B cell (primary cell): ENCODE measurements around the gene PIK3R3. TPM values are rescaled to one million over a fixed set of nuclear protein-coding genes. Genes with fewer than 3 reads are reported as not detected.

Experiments
- ATAC-seq: fragments of 200-7000 bp; cut with Tn5 transposase; one replicate; pipeline ENCODE4 v1.10.0; 2021; ENCODE audit warnings: low read depth, mild to moderate bottlenecking, moderate number of reproducible peaks, moderate library complexity
- CTCF ChIA-PET: fragments of 350-600 bp; sonication (Branson Sonifier 250); formaldehyde crosslinking; loops from one replicate; lab custom pipeline; 2021; ENCODE audit warnings: antibody characterized with exemption, inconsistent platforms; lab: Charles Lee
- POLR2A ChIA-PET: fragments of 350-600 bp; sonication (Branson Sonifier 250); formaldehyde crosslinking; loops from one replicate; lab custom pipeline; 2021; ENCODE audit warnings: antibody characterized with exemption; lab: Charles Lee
- DNase-seq: peaks from one replicate; pipeline ENCODE4 v3.0.0; 2013
- H2AFZ ChIP-seq: 2 replicates; pipeline ENCODE4 v1.6.1; 2012; ENCODE audit warnings: mild to moderate bottlenecking, low read depth, low read length; ENCODE audit not compliant: insufficient read depth, poor library complexity, severe bottlenecking
- H3K27ac ChIP-seq, 2 donors: 1 replicate in 1 of 2; 2 replicates in 1 of 2; pipeline ENCODE4 v1.5.1; 2012 to 2013; ENCODE audit warnings: low read length in 2 of 2, mild to moderate bottlenecking in 2 of 2, moderate library complexity in 1 of 2
- H3K27me3 ChIP-seq, 4 experiments: fragments of 200-600 bp in 1 of 4; sonication (generic) in 1 of 4; replicated peaks in 1 of 4; 1 replicate in 2 of 4; 2 replicates in 2 of 4; pipeline versions ENCODE4 v1.6.1 to v1.7.0; 2013 to 2016; ENCODE audit warnings: low read length in 3 of 4, mild to moderate bottlenecking in 2 of 4, mixed read lengths in 1 of 4, moderate library complexity in 1 of 4; ENCODE audit not compliant: insufficient read depth in 4 of 4, control insufficient read depth in 3 of 4; ENCODE audit errors: control extremely low read depth in 1 of 4
- H3K36me3 ChIP-seq, 2 experiments: replicated peaks in 1 of 2; 1 replicate in 1 of 2; 2 replicates in 1 of 2; pipeline versions ENCODE4 v1.6.1 to v1.7.1; 2013; ENCODE audit warnings: low read length in 1 of 2; ENCODE audit not compliant: insufficient read depth in 2 of 2, control insufficient read depth in 1 of 2; ENCODE audit errors: control extremely low read depth in 1 of 2, extremely low read depth in 1 of 2
- H3K4me1 ChIP-seq, 2 donors: fragments of 200-600 bp in 1 of 2; sonication (generic) in 1 of 2; 1 replicate in 1 of 2; 2 replicates in 1 of 2; pipeline versions ENCODE4 v1.5.1 to v1.6.1; 2013 to 2017; ENCODE audit warnings: low read length in 2 of 2; ENCODE audit not compliant: control insufficient read depth in 2 of 2, insufficient read depth in 2 of 2
- H3K4me2 ChIP-seq: replicated peaks from 2 replicates; pipeline ENCODE3; 2012; ENCODE audit warnings: mild to moderate bottlenecking, low read depth, low read length; ENCODE audit not compliant: poor library complexity, severe bottlenecking
- H3K4me3 ChIP-seq, 5 experiments: fragments of 200-600 bp in 1 of 5; sonication (generic) in 1 of 5; 1 replicate in 3 of 5; 2 replicates in 2 of 5; pipeline versions ENCODE4 v1.5.1 to v1.7.0; 2011 to 2016; ENCODE audit warnings: low read length in 4 of 5, mild to moderate bottlenecking in 4 of 5, low read depth in 2 of 5, control low read depth in 1 of 5, moderate library complexity in 1 of 5; ENCODE audit not compliant: insufficient read depth in 1 of 5; ENCODE audit errors: control extremely low read depth in 1 of 5, extremely low read depth in 1 of 5
- H3K79me2 ChIP-seq: fragments of 200-600 bp; sonication (generic); one replicate; pipeline ENCODE4 v1.6.0; 2016; ENCODE audit warnings: low read length; ENCODE audit not compliant: control insufficient read depth, insufficient read depth
- H3K9ac ChIP-seq: fragments of 200-600 bp; sonication (generic); 2 replicates; pipeline ENCODE4 v1.6.1; 2017; ENCODE audit warnings: mild to moderate bottlenecking, low read length, moderate library complexity
- H3K9me3 ChIP-seq, 3 donors: one replicate each; pipeline versions ENCODE4 v1.6.1 to v1.7.1; 2013; ENCODE audit warnings: low read length in 2 of 3; ENCODE audit not compliant: control insufficient read depth in 2 of 3, insufficient read depth in 1 of 3; ENCODE audit errors: control extremely low read depth in 1 of 3
- H4K20me1 ChIP-seq: 2 replicates; pipeline ENCODE4 v1.6.0; 2012; ENCODE audit warnings: mild to moderate bottlenecking, low read length; ENCODE audit not compliant: insufficient read depth, control insufficient read depth, poor library complexity, severe bottlenecking
- H3K27ac Mint-ChIP-seq: one replicate; pipeline ENCODE4 v1.8.0; 2021; ENCODE audit warnings: mixed read lengths
- H3K27me3 Mint-ChIP-seq: one replicate; pipeline ENCODE4 v1.8.0; 2021; ENCODE audit warnings: mixed read lengths
- H3K4me1 Mint-ChIP-seq: one replicate; pipeline ENCODE4 v1.8.0; 2021; ENCODE audit warnings: mixed read lengths
- H3K4me3 Mint-ChIP-seq: one replicate; pipeline ENCODE4 v1.8.0; 2021; ENCODE audit warnings: mixed read lengths
- H3K9me3 Mint-ChIP-seq: one replicate; pipeline ENCODE4 v1.8.0; 2022; ENCODE audit warnings: mixed read lengths; ENCODE audit not compliant: insufficient read depth
- EZH2 ChIP-seq: IDR thresholded peaks from 2 replicates; pipeline ENCODE4 v1.6.1; 2012; ENCODE audit warnings: borderline replicate concordance, low read depth, mild to moderate bottlenecking, moderate library complexity, low read length; ENCODE audit not compliant: insufficient read depth, poor library complexity, severe bottlenecking
- WGBS: methylation state at CpG from one replicate; pipeline ENCODE4 v1.1.5; 2013; ENCODE audit warnings: missing lambda C conversion rate; ENCODE audit not compliant: insufficient coverage; 5-methylcytosine and 5-hydroxymethylcytosine counted together
- intact Hi-C: fragments of 100-400 bp; cut with micrococcal nuclease; formaldehyde crosslinking; loops from one replicate; pipeline ENCODE4 v1.10.0; 2022
- polyA plus RNA-seq: library from polyadenylated mRNA; depleted of rRNA; stranded (reverse); fragments of >200 nt; gene quantifications from 2 replicates; pipeline ENCODE4 v1.2.3, GENCODE V29; 2012
- total RNA-seq, 2 donors: library from RNA; stranded (reverse); fragments of 120-200 nt in 1 of 2; gene quantifications; 1 replicate in 1 of 2; 2 replicates in 1 of 2; pipeline versions ENCODE4 v1.2.3 to v1.2.4, GENCODE V29; 2013 to 2022
- TF ChIP-seq, protein P1 (sequence below): fragments of 200-600 bp; IDR thresholded peaks from one replicate; pipeline ENCODE4 v1.8.0; 2022; ENCODE audit warnings: antibody characterized with exemption, mild to moderate bottlenecking

PIK3R3 gene
- total and polyA plus RNA-seq, 2 donors (not counting 1 experiment from before 2014, with no cell fraction given) = 0.06 to 0.17 TPM

DNA sequence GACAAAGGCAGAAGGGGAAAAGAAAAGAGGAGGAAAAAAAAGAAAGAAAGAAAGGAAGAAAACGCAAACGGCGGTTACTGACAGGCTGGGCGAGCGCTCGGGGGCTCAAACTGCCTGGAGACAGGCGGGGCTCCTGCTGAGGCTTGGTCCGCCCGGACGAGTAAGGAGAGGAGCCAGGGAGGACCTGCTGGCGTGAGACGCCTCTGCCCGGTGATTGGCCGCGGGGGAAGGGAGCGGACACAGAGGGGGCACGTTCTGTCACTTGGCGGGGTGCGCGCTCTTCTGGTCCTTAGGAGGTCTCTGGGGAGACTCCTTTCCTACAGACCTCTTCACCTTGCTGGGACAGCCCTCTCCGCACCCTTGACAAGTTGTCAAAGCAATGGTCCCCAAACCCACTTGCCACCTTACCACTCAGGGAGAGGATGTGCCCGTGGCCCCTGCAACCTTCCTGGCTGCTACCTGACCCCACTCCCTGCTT is 791 bp upstream of the PIK3R3 start:
- H3K27ac ChIP-seq = peak overlapping the region in 1 of 2 donors; percentile 40
- peak overlapping the region; percentile 76 for H3K27ac Mint-ChIP-seq
- H3K9me3 ChIP-seq = peaks cover 0 to 2% (median 0%) of the 10 kb centered on the region in 3 donors
- peaks cover 17 to 20% of the 10 kb centered on the region in 2 donors for H3K4me1 ChIP-seq
- H3K4me2 ChIP-seq = peak overlapping the region; percentile 78
- peak overlapping the region; percentile 72 for H3K9ac ChIP-seq
- peak overlapping the region; percentile 73 to 92 (median 77) for H3K4me3 ChIP-seq
- WGBS = under 1% methylated on average over 21 of the region's 22 CpGs
- ATAC-seq = peak; percentile 52
- peaks cover 23% of the 10 kb centered on the region for H3K4me1 Mint-ChIP-seq
- peak overlapping the region; percentile 88 for H2AFZ ChIP-seq
- H3K79me2 ChIP-seq = no peaks in the 10 kb centered on the region
- no peak for TF ChIP-seq EZH2
- TF ChIP-seq, protein P1, sequence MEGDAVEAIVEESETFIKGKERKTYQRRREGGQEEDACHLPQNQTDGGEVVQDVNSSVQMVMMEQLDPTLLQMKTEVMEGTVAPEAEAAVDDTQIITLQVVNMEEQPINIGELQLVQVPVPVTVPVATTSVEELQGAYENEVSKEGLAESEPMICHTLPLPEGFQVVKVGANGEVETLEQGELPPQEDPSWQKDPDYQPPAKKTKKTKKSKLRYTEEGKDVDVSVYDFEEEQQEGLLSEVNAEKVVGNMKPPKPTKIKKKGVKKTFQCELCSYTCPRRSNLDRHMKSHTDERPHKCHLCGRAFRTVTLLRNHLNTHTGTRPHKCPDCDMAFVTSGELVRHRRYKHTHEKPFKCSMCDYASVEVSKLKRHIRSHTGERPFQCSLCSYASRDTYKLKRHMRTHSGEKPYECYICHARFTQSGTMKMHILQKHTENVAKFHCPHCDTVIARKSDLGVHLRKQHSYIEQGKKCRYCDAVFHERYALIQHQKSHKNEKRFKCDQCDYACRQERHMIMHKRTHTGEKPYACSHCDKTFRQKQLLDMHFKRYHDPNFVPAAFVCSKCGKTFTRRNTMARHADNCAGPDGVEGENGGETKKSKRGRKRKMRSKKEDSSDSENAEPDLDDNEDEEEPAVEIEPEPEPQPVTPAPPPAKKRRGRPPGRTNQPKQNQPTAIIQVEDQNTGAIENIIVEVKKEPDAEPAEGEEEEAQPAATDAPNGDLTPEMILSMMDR = no peak
- H3K36me3 ChIP-seq = no peaks in the 10 kb centered on the region
- H3K9me3 Mint-ChIP-seq = no peaks in the 10 kb centered on the region
- DNase-seq = no peak
- ChIA-PET CTCF (interaction anchor here (2.5 kb wide), 1 partner anchor 90 kb away, joined by 9 read pairs; no protein-coding TSS in a partner anchor), POLR2A (no interaction called here)
- H3K4me3 Mint-ChIP-seq = peak overlapping the region; percentile 94
- H3K27me3 Mint-ChIP-seq = peaks cover 45% of the 10 kb centered on the region
- intact Hi-C loops = loop anchor here (1.0 to 5.0 kb wide), 4 partner anchors 65 to 169 kb away; partner anchors contain the start of genes LRRC41, POMGNT1, RAD54L and UQCRH
- H4K20me1 ChIP-seq = no peaks in the 10 kb centered on the region
- H3K27me3 ChIP-seq = peaks cover 0 to 41% (median 24%) of the 10 kb centered on the region in 4 experiments
